Activated CD4-positive, alpha-beta T cell treated with anti-CD3 and anti-CD28 coated beads, Interleukin-2, amount 50 U/mL, for 4 hours (primary cell): ENCODE data around the gene C2CD3.
"Not testable (repeated sequence)": the region's sequence is repeated elsewhere in the genome, so short reads cannot be mapped to it uniquely, and the experiment has no call there.

Source experiments
- DNase-seq, 2 experiments: peaks; one replicate each; pipeline ENCODE4 v3.0.0-alpha.2; 2020

The C2CD3 gene

DNA sequence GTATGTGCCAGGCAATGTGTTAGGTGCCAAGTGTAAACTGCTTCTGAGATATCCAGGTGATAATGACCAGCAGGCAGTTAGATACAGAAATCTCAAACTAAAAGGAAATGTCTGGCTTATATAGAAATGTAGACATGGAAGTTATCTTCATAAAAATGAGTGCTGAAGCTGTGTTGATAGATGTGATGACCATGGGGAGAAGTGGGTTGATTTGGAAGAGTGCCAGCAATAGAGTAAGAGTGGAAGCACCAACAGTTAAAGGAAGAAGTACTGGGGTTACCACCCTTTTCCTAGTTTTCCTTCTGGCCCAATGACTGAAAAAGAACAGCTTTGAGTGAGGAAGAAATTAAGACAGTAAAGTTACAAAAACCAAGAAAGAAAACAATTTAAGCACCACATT, 68.5 kb downstream of the C2CD3 start:
- DNase-seq: no peak

DNA sequence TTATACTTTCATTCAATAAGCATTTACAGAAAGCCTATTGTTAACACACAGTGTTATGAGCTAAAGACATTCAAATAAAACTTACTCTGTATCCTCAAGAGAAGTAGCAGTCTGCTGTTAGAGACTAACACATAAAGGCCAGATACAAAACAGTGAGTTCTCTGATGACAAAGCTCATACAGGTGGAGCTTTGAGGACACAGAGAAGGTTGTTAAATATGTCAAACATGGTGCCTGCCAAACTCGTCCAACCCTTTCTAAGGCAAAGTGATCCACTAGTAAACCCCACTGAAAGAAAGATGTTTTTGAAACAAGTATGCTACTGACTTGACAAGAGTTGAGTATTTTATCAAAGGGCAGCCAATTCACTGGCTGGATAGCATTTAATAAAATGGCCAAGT, 70.1 kb downstream of the C2CD3 start:
- DNase-seq: no peak

DNA sequence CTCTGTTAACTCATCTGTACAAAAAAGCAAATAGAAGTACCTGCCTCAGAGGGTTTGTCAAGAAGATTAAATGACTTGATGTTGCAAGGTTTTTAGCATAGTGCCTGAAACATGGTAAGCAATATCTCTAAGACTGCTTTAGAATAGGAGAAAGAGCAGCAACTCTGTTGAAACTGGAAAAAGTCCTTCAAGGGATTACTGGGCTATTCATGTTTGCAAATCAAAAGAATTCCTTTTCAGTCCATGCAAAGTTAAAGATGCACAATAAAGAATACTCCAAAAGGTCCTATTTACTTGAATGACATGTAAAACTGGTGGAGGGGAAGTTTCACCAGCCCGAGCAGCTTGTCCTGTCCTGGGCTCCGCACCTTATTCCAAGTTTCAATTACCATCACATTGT, 70.6 kb downstream of the C2CD3 start:
- DNase-seq: no peak

DNA sequence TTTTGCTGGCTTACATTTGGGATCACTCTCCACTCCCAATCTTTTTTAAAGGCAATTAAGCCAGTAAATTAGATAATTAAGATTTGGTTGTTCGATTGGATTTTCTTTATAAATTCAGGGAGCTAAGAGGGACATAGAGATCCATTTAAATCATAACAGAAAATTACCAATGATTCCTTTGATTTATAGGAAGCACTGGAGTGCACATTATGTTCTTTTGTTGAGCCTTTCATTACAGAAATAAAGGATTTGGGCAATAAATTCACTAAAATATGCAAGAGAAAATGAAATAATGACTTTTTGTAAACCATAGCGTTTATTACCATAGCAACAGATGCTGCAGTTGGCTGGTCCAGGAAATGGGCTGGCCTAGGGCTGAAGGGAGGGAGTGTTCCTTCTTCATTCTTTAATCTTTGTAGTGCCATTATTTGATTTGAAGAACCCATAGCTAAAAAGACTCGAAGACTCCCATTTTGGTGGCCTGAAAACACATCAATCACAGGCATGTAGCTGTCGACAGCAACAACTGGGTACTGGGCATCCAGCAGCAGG, 73.0 kb downstream of the C2CD3 start:
- no peak for DNase-seq

DNA sequence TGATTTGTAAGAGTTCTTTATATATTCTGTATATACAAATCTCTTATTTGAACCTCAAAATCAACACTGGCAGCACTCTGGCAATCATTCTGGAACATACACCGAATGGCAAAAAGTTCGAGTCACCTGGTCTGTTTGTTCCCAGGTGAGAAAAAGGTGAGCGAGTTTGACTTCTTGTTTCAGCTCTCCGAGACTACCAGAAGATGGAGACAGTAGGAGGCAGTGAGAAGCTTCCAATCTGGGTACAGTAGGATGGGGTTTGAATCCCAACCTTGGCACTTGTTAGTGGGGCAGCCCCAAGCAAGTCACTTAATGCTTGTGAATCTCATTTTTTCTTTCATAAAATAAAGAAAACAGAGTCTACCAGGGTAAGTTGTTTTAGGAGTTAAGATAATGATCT, 76.4 kb downstream of the C2CD3 start:
- no peak for DNase-seq

DNA sequence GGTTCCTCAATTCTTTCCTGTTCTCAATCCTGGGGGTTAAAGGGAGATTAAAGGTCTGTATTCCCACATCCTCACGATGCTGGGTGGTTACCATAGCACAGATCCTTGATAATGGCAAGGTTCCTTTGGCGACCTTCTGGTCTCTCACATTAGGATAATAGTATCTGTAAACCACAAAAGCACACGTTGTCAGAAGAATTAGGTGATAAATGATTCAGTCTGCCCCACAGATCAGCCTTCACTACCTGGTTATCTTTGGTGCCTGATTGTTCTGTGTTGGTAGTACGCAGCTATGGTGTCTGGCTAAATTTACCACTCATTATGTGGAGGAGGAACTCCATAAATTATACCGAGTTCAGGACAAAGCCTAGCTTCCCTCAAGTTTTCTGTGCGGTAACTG, 78.4 kb downstream of the C2CD3 start:
- DNase-seq: no peak

DNA sequence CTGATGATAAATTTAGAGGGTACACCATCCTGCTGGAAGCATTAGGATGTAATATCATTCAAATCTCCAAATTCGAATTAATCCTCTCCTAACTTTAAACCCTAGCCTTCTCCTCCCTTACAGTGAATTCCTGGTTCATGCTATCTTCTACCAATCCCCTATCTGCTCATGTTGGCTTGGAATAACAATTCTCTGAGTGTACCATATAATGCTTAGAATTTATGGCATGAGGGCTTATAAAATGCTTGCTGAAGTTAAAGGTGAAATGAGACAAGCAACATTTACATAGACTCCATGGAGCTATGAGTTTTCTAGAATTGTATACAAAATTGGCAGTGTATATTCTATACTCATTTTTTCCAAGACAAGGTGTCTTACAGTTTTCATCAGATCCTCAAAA, 79.3 kb downstream of the C2CD3 start:
- DNase-seq: no peak

DNA sequence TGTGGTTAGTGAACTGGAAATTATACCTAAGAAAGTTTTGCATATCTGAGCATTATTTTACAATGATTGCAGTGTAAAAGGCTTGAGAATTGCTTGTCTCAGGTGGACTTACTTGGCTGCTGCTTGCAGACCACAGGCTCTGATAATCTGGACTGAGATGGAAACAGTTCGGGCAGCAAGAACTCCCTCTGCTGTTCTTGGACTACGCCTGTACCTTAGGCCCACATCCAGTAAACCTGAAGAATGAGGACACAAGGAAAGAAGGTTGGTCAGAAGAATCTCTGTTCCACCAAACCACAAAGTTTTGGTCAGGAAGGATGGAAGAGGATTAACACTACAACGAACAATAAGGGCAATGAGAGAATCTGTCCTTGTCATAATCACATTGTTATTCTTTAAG, 80.1 kb downstream of the C2CD3 start:
- no peak for DNase-seq

DNA sequence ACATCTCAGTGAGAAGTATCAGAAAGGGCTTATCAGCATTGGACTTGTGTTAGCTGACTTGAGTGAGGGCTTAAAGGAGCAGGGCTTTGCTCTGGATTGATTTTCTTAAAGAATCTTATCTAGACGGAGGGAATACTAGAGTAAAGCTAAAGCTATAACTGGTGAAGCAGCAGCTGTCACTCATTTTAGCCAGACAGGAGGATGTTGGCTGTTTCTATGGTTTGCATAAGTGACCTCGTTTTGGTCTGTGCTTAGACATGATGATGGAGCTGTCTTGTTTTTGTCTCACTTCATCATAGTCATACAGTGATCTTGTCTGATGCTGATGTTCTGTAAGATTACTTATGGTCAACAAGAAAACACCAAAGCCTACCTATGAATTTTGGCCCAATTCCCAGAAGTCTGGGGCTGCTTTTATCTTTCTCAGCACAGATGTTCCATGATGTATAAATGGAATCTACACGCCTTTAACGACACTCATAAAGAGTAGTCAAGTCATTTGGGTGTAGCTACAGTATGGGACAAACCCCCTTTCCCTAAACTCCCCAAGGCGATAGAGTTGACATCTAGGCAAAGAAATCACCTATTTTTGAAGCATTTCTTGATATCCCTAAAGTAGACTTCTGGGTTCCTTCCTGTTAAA, 84.4 kb downstream of the C2CD3 start:
- no peak for DNase-seq

DNA sequence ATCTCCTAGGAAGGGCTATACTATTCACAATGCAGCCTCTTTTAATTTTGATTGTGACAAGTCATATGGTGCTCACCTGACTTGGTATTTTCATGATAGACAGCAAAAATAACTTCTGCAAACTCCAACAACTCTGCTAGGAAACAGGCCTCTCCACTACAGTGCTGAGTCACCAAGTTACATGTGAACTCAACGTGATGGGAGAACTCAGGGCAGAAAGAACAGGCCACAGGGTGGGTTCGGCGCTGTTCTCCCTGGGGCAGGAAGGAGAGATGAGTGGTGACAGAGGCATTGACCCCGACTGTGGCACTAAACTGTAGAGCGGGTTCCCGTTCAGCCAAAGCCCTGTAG, 85.3 kb downstream of the C2CD3 start:
- DNase-seq: no peak

DNA sequence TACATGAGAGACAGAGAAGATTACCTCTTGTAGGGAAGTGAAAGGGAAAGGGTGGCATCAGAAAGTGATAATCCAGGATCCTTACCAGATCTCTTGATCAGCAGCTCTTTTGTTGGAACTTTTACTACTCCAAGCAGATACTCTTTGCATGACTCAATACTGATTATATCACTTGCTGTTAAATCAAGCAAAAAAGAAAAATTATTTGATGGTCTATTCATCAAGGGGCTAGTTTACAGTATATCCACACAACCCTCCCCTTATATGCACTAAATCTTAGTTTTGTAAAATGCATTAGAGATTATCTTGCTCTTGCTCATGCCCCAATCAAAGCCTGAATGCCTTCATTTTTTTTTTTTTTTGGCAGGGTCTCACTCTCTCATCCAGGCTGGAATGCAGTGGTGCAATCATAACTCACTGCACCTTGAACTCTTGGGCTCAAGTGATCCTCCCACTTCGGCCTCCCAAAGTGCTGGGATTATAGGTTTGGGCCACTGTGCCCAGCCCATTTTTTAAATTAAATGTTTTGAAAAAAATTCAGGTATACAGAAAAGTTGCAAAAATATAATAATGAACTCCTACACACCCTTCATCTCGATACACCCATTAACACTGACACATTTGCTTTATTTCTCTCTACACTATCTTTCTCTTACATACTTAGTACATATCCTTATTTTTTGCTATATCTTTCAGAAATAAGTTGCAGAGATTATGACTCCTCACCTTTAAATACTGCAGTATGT, 85.8 kb downstream of the C2CD3 start:
- DNase-seq: no peak

DNA sequence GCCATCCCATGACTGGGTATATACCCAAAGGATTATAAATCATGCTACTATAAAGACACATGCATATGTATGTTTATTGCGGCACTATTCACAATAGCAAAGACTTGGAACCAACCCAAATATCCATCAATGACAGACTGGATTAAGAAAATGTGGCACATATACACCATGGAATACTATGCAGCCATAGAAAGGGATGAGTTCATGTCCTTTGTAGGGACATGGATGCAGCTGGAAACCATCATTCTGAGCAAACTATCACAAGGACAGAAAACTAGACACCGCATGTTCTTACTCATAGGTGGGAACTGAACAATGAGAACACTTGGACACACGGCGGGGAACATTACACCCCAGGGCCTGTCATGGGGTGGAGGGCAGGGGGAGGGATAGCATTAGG, 86.9 kb downstream of the C2CD3 start:
- not testable (repeated sequence) for DNase-seq

DNA sequence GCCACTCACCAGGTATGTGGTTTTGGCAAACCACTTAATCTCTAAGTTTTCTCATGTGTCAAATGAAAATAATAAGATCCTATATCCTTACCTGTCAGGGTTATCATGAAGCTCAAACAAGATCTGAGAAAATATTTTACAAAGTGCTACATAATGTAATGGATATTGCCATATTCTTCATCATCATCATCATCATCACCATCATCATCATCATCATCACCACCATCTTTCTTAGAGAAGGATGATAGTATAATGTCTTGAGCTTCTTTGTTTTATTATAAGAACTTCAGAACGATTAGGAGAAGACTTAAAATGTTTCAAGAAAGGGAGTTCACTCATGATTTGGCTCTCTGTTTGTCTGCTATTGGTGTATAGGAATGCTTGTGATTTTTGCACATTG, 89.4 kb downstream of the C2CD3 start:
- DNase-seq: no peak

DNA sequence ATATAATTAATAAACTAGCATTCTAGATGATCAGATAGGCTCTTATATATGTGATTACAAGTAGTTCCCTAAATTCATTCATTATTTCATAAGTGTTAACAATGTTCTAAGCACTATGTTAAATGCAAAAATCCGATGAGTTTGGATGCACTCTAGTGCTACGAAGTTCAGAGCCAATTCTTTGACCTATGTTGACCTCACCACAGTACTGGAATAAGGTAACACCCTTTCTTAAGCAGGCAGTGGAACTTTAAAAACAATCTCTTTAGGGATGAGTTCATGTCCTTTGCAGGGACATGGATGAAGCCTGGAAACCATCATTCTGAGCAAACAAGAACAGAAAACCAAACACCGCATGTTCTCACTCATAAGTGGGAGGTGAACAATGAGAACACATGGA, 93.6 kb downstream of the C2CD3 start:
- no peak for DNase-seq

DNA sequence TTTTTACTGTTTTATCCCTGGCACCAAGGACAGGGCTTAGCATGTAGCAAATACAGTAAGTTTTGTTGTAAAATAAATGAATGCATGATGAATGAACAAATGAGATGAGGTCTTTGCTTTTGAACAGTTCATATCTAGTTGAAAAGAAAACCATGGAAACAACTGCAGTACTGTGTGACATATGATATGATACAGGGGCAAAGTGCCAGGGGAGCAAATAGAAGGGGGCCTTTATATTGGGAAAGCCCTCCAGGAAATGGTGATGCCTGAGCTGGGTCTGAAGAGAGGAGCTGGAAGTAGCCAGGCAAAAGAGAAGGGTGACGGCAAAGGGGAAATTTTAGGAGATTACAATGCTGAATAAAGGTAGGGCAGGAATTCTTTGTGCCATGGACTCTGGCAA, 98.1 kb downstream of the C2CD3 start:
- no peak for DNase-seq

DNA sequence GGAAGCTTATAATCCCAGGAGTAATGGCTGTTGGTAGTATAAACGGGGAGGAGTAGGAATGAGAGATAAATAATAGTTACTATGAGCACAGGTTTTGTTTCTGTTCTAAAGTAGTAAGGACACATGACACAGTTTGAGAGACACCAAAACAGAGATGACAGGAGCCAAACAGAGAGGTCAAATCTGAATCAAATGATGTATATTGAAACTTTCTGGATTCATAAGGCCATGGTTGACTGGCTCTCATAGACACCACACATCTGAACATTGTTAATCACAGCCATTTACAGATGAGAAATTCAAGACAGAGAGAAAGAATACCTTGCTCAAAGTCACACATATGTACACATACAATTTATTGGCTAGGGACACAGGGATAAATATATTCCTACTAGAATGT, 98.5 kb downstream of the C2CD3 start:
- DNase-seq: no peak

DNA sequence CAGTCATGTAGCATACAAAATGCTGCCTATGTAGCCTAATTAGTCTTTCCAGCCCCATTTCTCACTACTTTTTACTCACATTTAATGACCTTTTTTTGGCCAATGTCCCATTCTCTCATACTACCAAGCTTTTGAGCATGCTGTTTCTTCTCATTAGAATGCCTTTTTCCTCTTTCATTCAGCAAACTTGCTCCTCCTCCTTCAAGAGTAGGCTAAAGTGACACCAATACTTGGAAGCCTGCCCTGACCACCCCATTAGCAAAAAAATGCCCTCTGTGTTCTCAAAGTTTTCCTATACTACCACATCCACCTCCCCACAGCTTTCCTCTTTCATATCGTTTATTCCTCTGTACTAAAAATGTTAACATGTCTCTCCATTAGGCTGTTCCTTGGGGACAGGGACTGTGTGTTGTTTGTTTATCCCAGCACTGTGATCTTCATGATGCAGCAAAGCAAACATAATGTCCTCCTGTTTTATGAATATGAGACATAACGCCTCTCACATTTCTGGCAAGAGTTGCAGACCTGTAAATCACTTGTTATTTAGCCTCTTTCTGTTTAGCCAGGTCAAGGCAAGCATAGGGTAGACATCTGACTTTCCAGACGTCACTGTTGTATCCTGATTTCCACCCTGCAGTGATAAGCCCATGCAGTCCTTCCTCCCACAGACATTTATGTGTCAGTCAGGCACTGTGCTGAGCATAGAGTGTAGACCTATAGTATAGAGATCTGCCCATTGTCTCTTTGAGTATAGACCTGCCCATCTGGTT, 99.9 kb downstream of the C2CD3 start:
- DNase-seq: no peak

DNA sequence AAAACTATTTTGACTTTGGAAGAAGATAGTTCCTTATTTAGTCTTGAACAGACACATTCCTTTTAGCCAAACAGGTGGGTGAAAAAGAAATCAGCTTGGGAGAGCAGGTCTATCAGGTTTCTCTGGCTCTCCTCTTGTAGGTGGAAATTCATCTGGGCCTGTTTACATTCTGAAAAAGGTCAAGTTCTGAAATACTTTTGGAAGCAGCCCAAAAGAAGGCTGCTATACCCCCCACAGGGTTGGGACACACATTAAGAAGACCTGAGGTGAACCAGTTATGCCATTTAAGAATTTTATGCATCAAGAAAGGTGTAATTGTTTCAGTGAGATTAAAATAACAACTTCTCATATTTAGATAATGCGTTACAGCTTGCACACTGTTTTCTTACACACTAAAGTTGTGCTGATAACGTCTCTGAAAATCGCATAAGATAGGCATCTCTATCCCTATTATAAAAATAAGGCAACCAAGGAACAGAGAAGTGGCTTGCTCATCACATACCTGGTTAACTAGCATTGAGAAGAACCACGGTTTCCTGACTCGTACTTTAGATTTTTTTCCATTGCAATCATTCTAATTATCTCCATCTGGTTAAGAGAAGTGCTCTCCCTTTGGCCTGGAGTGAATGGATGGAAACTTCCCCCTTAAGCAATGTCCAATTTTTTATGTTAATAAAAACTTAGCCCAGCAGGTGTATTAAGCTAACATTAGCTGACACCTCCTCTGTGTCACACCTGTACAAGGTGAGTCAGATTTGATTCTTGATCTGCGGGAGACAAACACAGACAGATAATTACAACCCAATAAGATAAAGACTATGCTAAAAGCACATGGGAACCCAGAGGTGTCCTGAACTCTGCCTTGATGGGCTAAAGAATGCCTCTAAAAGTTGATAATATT, 101.4 kb downstream of the C2CD3 start:
- DNase-seq: no peak

DNA sequence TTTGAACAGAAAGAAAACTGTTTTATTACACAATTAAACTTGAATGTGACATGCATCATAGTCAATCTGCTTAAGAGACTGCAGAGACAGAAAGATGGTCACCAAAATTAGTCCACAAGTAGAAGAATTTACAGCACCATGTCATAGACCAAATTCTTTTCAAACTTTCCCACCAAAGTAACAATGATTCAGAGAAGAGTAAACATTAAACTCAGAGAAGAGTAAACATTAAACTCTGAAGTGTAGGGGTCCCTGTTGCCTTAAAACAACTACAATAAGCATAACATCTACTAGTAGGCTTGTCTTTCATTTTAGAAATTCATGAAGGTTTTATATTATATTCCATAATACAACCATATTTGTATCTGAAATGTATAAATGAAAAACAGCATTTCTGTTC, 104.1 kb downstream of the C2CD3 start:
- not testable (repeated sequence) for DNase-seq

DNA sequence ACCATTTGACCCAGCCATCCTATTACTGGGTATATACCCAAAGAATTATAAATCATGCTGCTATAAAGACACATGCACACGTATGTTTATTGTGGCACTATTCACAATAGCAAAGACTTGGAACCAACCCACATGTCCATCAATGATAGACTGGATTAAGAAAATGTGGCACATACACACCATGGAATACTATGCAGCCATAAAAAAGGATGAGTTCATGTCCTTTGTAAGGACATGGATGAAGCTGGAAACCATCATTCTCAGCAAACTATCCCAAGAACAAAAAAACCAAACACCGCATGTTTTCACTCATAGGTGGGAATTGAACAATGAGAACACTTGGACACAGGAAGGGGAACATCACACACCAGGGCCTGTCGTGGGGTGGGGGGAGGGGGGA, 105.3 kb downstream of the C2CD3 start:
- not testable (repeated sequence) for DNase-seq

DNA sequence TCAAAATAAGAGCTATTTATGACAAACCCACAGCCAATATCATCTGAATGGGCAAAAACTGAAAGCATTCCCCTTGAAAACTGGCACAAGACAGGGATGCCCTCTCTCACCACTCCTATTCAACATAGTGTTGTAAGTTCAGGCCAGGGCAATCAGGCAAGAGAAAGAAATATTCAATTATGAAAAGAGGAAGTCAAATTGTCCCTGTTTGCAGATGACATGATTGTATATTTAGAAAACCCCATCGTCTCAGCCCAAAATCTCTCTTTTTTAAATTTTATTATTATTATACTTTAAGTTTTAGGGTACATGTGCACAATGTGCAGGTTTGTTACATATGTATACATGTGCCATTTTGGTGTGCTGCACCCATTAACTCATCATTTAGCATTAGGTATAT, 107.2 kb downstream of the C2CD3 start:
- DNase-seq: not testable (repeated sequence)

DNA sequence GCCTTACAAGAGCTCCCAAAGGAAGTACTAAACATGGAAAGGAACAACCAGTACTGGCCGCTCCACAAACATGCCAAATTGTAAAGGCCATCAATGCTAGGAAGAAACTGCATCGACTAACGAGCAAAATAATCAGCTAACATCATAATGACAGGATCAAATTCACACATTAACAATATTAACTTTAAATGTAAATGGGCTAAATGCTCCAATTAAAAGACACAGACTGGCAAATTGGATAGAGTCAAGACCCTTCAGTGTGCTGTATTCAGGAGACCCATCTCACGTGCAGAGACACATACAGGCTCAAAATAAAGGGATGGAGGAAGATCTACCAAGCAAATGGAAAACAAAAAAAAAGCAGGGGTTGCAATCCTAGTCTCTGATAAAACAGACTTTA, 109.2 kb downstream of the C2CD3 start:
- DNase-seq: not testable (repeated sequence)
